Mesenchymal stem cell (in vitro differentiated cells and primary cell): ENCODE data around the gene AIG1. TPM values are rescaled to one million over a fixed set of nuclear protein-coding genes. Genes with fewer than 3 reads are reported as not detected.

Experiments
- DNase-seq: peaks from one replicate; pipeline ENCODE4 v3.0.0-alpha.2; 2013
- H2AFZ ChIP-seq: one replicate; pipeline ENCODE4 v1.6.1; 2013; ENCODE audit warnings: low read depth, mild to moderate bottlenecking, control low read depth, inconsistent platforms, low read length, moderate library complexity
- H2AK5ac ChIP-seq: 2 replicates; pipeline ENCODE4 v1.6.1; 2013; ENCODE audit warnings: low read length, moderate library complexity, mild to moderate bottlenecking, inconsistent platforms; ENCODE audit not compliant: severe bottlenecking
- H2BK120ac ChIP-seq: one replicate; pipeline ENCODE4 v1.6.1; 2013; ENCODE audit warnings: low read depth, mild to moderate bottlenecking, inconsistent platforms, low read length, moderate library complexity
- H2BK12ac ChIP-seq, 2 experiments: one replicate each; pipeline ENCODE4 v1.6.1; 2013; ENCODE audit warnings: inconsistent platforms in 2 of 2, low read length in 2 of 2, mild to moderate bottlenecking in 2 of 2, moderate library complexity in 2 of 2, control low read depth in 1 of 2
- H2BK15ac ChIP-seq: one replicate; pipeline ENCODE4 v1.6.1; 2013; ENCODE audit warnings: mild to moderate bottlenecking, low read depth, inconsistent platforms; ENCODE audit not compliant: poor library complexity, severe bottlenecking
- H2BK5ac ChIP-seq: 2 replicates; pipeline ENCODE4 v1.6.1; 2013; ENCODE audit warnings: low read depth, mild to moderate bottlenecking, low read length, control low read depth, inconsistent platforms; ENCODE audit not compliant: poor library complexity, severe bottlenecking
- H3K14ac ChIP-seq, 2 experiments: one replicate each; pipeline ENCODE4 v1.6.1; 2013; ENCODE audit warnings: inconsistent platforms in 2 of 2, low read length in 2 of 2, control low read depth in 1 of 2, mild to moderate bottlenecking in 1 of 2, moderate library complexity in 1 of 2
- H3K18ac ChIP-seq, 2 experiments: one replicate each; pipeline ENCODE4 v1.6.1; 2013; ENCODE audit warnings: inconsistent platforms in 2 of 2, low read length in 2 of 2, control low read depth in 1 of 2, low read depth in 1 of 2, mild to moderate bottlenecking in 1 of 2
- H3K23ac ChIP-seq, 2 experiments: one replicate each; pipeline ENCODE4 v1.6.1; 2013; ENCODE audit warnings: inconsistent platforms in 2 of 2, low read length in 2 of 2, mild to moderate bottlenecking in 2 of 2, moderate library complexity in 2 of 2, control low read depth in 1 of 2
- H3K27ac ChIP-seq: 2 replicates; pipeline ENCODE4 v1.5.1; 2013; ENCODE audit warnings: mild to moderate bottlenecking, moderate library complexity, low read length, control low read depth, inconsistent platforms; ENCODE audit not compliant: poor library complexity, severe bottlenecking
- H3K27me3 ChIP-seq, 2 experiments: 2 replicates each; pipeline versions ENCODE4 v1.6.1 to v1.7.0; 2013; ENCODE audit warnings: low read length in 2 of 2, mild to moderate bottlenecking in 2 of 2, moderate library complexity in 2 of 2, control low read depth in 1 of 2, inconsistent platforms in 1 of 2; ENCODE audit not compliant: control insufficient read depth in 1 of 2, insufficient read depth in 1 of 2
- H3K36me3 ChIP-seq, 2 experiments: 2 replicates each; pipeline versions ENCODE4 v1.6.1 to v1.7.0; 2013; ENCODE audit warnings: low read length in 2 of 2, control low read depth in 1 of 2, inconsistent platforms in 1 of 2, low read depth in 1 of 2, mild to moderate bottlenecking in 1 of 2; ENCODE audit not compliant: insufficient read depth in 2 of 2, control insufficient read depth in 1 of 2
- H3K4ac ChIP-seq, 2 experiments: one replicate each; pipeline ENCODE4 v1.6.1; 2013; ENCODE audit warnings: inconsistent platforms in 2 of 2, low read length in 2 of 2, mild to moderate bottlenecking in 2 of 2, moderate library complexity in 2 of 2, control low read depth in 1 of 2, low read depth in 1 of 2
- H3K4me1 ChIP-seq: 2 replicates; pipeline ENCODE4 v1.6.1; 2013; ENCODE audit warnings: low read depth, low read length, control low read depth; ENCODE audit not compliant: control insufficient read depth, insufficient read depth
- H3K4me2 ChIP-seq: 2 replicates; pipeline ENCODE4 v1.6.1; 2013; ENCODE audit warnings: low read length, mild to moderate bottlenecking, inconsistent platforms; ENCODE audit not compliant: poor library complexity, severe bottlenecking
- H3K4me3 ChIP-seq, 2 experiments: 2 replicates each; pipeline versions ENCODE4 v1.5.1 to v1.7.0; 2013; ENCODE audit warnings: low read length in 2 of 2, mild to moderate bottlenecking in 2 of 2, control low read depth in 1 of 2, low read depth in 1 of 2; ENCODE audit not compliant: insufficient read depth in 1 of 2
- H3K79me1 ChIP-seq: replicated peaks from 2 replicates; pipeline ENCODE4 v1.6.1; 2013; ENCODE audit warnings: mild to moderate bottlenecking, control low read depth, low read length, inconsistent platforms; ENCODE audit not compliant: poor library complexity, severe bottlenecking
- H3K9ac ChIP-seq: 2 replicates; pipeline ENCODE4 v1.7.0; 2013; ENCODE audit warnings: mild to moderate bottlenecking, low read length, moderate library complexity
- H3K9me3 ChIP-seq: 2 replicates; pipeline ENCODE4 v1.7.0; 2013; ENCODE audit warnings: mild to moderate bottlenecking, low read length; ENCODE audit not compliant: control insufficient read depth
- H4K8ac ChIP-seq: one replicate; pipeline ENCODE4 v1.6.1; 2013; ENCODE audit warnings: inconsistent platforms, mild to moderate bottlenecking, low read length, moderate library complexity
- H4K91ac ChIP-seq: one replicate; pipeline ENCODE4 v1.6.1; 2013; ENCODE audit warnings: mild to moderate bottlenecking, low read length, inconsistent platforms
- WGBS: methylation state at CpG from one replicate; pipeline ENCODE4 v1.1.7; 2013; ENCODE audit warnings: mixed read lengths; 5-methylcytosine and 5-hydroxymethylcytosine counted together
- polyA plus RNA-seq, 2 experiments: library from polyadenylated mRNA; stranded (reverse); fragments of 200-250 nt; gene quantifications; one replicate each; pipeline ENCODE4 v1.2.3, GENCODE V29; 2013

The AIG1 gene, protein sequence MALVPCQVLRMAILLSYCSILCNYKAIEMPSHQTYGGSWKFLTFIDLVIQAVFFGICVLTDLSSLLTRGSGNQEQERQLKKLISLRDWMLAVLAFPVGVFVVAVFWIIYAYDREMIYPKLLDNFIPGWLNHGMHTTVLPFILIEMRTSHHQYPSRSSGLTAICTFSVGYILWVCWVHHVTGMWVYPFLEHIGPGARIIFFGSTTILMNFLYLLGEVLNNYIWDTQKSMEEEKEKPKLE
- 35.6 TPM for polyA plus RNA-seq (2013, experiment 1 of 2)
- polyA plus RNA-seq (2013, experiment 2 of 2) = 37.8 TPM

GRCh38 chr6:143060806-143061596 is at the start of gene AIG1:
Gene AIG1 (plus strand): TSS chr6:143060889. CDS start chr6:143060926, 37 bp downstream.
- Histone ChIP-seq H3K4me3 (peak within 1 kb of the TSS; percentile 91 to 94), H3K9ac (peak within 1 kb of the TSS; percentile 97), H3K36me3 (no peaks in the 10 kb centered on the region), H3K4ac (peak within 1 kb of the TSS; percentile 88 to 94), H3K14ac (peak within 1 kb of the TSS; percentile 90 to 100), H3K4me1 (peaks cover 6% of the 10 kb centered on the region), H3K79me1 (peaks cover 6% of the 10 kb centered on the region), H2BK5ac (peak within 1 kb of the TSS; percentile 51), H4K91ac (peak within 1 kb of the TSS; percentile 97), H3K18ac (peak within 1 kb of the TSS; percentile 95 to 97), H2BK15ac (peak within 1 kb of the TSS; percentile 97), H2BK120ac (peak within 1 kb of the TSS; percentile 88), H3K27ac (peak within 1 kb of the TSS; percentile 56), H3K4me2 (peak within 1 kb of the TSS; percentile 90), H3K27me3 (no peaks in the 10 kb centered on the region), H2AFZ (peak within 1 kb of the TSS; percentile 81), H3K9me3 (no peaks in the 10 kb centered on the region), H3K23ac (peak within 1 kb of the TSS in 1 of 2 experiments; percentile 96), H2AK5ac (peak within 1 kb of the TSS; percentile 70), H4K8ac (peak within 1 kb of the TSS; percentile 96), H2BK12ac (peak within 1 kb of the TSS; percentile 87 to 94)
- DNase-seq = no peak
- WGBS = 11% methylated on average over 39 of the region's 50 CpGs

- Histone ChIP-seq H3K18ac (no peak overlapping the region), H4K91ac (no peak overlapping the region), H3K9me3 (no peaks in the 10 kb centered on the region), H2BK5ac (no peak overlapping the region), H2BK120ac (no peak overlapping the region), H3K79me1 (no peaks in the 10 kb centered on the region), H3K14ac (no peak overlapping the region), H3K27ac (no peak overlapping the region), H3K27me3 (no peaks in the 10 kb centered on the region), H2AFZ (no peak overlapping the region), H3K23ac (no peak overlapping the region), H2AK5ac (no peak overlapping the region), H3K9ac (no peak overlapping the region), H2BK12ac (no peak overlapping the region), H3K4me3 (no peak overlapping the region), H3K4me2 (no peak overlapping the region), H4K8ac (no peak overlapping the region), H3K4me1 (no peaks in the 10 kb centered on the region), H2BK15ac (no peak overlapping the region), H3K4ac (no peak overlapping the region), H3K36me3 (no peaks in the 10 kb centered on the region)
- DNase-seq = no peak
- WGBS = no CpG with 5 or more reads among the region's 2 CpGs
Observed at GRCh38 chr6:143014764-143015163, 45.9 kb upstream of the AIG1 start.

DNA sequence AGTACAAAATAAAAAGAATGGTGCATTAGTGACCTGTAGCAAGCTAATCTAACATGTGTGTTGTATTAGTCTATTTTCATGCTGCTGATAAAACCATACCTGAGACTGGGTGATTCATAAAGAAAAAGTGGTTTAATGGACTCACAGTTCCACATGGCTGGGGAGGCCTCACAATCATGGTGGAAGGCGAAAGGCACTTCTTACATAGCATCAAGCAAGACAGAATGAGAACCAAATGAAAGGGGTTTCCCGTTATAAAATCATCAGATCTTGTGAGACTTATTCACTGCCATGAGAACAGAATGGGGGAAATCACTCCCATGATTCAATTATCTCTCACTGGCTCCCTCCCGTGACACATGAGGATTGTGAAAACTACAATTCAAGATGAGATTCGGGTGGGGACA is 45.4 kb upstream of the AIG1 start:
- no peak overlapping the region for H4K91ac ChIP-seq
- H3K14ac ChIP-seq = no peak overlapping the region
- H3K79me1 ChIP-seq = no peaks in the 10 kb centered on the region
- no peak overlapping the region for H3K18ac ChIP-seq
- H2BK15ac ChIP-seq = no peak overlapping the region
- H3K9me3 ChIP-seq = no peaks in the 10 kb centered on the region
- H3K27ac ChIP-seq = no peak overlapping the region
- no peak overlapping the region for H2AK5ac ChIP-seq
- no peak overlapping the region for H2BK5ac ChIP-seq
- DNase-seq = no peak
- no peaks in the 10 kb centered on the region for H3K27me3 ChIP-seq
- 100% methylated on average over 2 of the region's 4 CpGs for WGBS
- no peak overlapping the region for H2BK12ac ChIP-seq
- no peak overlapping the region for H3K4me3 ChIP-seq
- no peak overlapping the region for H4K8ac ChIP-seq
- H3K23ac ChIP-seq = no peak overlapping the region
- no peak overlapping the region for H2BK120ac ChIP-seq
- no peaks in the 10 kb centered on the region for H3K4me1 ChIP-seq
- no peak overlapping the region for H3K4me2 ChIP-seq
- H3K9ac ChIP-seq = no peak overlapping the region
- H3K36me3 ChIP-seq = no peaks in the 10 kb centered on the region
- H3K4ac ChIP-seq = no peak overlapping the region
- no peak overlapping the region for H2AFZ ChIP-seq

GRCh38 chr6:143018955-143019354 is 41.7 kb upstream of the AIG1 start:
- H3K4me1 ChIP-seq = no peaks in the 10 kb centered on the region
- H2AFZ ChIP-seq = peak overlapping the region; percentile 42
- H4K91ac ChIP-seq = no peak overlapping the region
- no peaks in the 10 kb centered on the region for H3K36me3 ChIP-seq
- no peak overlapping the region for H3K14ac ChIP-seq
- no peak for DNase-seq
- no peak overlapping the region for H2BK5ac ChIP-seq
- no peaks in the 10 kb centered on the region for H3K27me3 ChIP-seq
- H3K18ac ChIP-seq = no peak overlapping the region
- no peak overlapping the region for H3K27ac ChIP-seq
- no peak overlapping the region for H2BK15ac ChIP-seq
- no peak overlapping the region for H2BK120ac ChIP-seq
- H2AK5ac ChIP-seq = no peak overlapping the region
- no peak overlapping the region for H3K9ac ChIP-seq
- no peak overlapping the region for H4K8ac ChIP-seq
- no peak overlapping the region for H3K4ac ChIP-seq
- no peak overlapping the region for H3K23ac ChIP-seq
- no peaks in the 10 kb centered on the region for H3K9me3 ChIP-seq
- H3K4me2 ChIP-seq = no peak overlapping the region
- 63% methylated on average over 3 of the region's 5 CpGs for WGBS
- no peak overlapping the region for H2BK12ac ChIP-seq
- no peaks in the 10 kb centered on the region for H3K79me1 ChIP-seq
- H3K4me3 ChIP-seq = peak overlapping the region in 1 of 2 experiments; percentile 12
